ENCODE results near the gene ZNF488.
"Not testable (repeated sequence)": the region's sequence is repeated elsewhere in the genome, so short reads cannot be mapped to it uniquely, and the experiment has no call there.

Gene ZNF488

DNA sequence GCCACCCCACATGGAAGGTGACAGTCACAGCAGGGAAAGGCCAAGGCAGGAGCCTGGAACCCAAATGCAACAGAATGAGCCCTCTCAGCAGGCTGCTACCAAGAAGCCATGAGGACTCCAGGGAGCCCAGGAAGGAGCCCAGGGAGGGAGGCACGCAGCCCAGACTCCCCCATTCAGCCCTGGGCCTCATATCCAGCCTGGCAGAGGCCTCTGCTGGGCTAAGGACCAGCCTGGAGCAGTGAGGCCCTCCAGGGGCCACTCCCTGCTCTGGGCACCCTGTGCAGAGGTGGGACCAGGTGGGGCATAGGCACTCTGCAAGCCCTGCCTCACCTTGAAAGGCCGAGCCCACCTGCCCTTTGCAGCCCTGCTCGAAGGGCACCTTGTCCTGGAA is 25.8 kb upstream of the ZNF488 start:
- DNase-seq (ENCODE audit: low read depth in 2 of 2): no peak

DNA sequence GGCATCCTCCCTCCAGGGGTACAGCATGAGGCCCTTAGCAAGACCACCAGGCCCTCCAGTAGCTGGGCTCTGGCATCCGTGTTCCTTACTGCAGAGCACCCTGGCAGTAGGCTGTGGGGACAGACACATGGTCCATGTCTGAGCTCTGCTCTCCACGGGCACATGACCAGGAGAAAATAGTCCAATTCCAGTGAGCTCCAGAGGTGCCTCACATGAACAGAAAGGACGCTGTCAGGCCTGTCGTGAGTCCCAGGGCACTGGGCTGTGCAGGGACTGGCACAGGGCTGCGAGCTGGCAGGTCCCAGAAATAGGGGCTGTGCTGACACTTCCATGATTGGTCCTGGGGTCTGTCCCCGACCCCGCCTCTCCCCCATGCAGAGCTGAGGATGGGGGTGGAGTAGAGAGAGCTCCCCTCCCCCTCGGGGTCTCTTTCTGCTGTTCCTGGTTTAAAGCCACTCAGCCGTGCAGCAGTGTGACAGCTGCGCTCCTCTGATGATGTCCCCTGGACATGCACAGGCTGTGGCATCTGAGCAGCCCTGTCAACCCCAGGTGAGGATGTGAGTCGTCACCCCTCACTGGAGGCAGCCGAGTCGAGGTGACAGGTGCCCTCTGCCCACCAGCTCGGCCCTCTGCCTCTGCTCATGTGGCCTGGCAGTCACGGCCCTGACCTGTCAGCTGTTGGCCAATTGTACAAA is 25.2 kb upstream of the ZNF488 start:
- no peak for DNase-seq (ENCODE audit: low read depth in 2 of 2)

DNA sequence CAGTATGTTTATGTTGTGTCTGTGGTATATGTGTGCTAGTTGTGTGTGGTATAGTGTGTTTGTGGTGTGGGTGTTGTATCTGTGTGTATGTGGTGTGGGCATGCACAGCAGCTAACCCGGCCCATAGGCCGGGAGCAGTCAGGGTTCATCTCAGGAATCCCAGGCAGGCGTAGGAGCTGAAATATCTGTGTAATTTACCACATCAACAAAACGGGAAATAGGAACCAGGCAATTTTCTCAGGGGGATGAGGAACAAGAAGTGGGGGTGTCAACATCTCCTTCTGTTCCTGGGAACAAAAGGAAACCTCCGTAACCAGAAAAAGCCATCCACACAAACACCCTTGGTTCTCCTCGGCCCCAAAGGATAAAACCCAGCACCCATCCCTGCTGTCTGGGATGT is 24.5 kb upstream of the ZNF488 start:
- DNase-seq (ENCODE audit: low read depth in 2 of 2): no peak

DNA sequence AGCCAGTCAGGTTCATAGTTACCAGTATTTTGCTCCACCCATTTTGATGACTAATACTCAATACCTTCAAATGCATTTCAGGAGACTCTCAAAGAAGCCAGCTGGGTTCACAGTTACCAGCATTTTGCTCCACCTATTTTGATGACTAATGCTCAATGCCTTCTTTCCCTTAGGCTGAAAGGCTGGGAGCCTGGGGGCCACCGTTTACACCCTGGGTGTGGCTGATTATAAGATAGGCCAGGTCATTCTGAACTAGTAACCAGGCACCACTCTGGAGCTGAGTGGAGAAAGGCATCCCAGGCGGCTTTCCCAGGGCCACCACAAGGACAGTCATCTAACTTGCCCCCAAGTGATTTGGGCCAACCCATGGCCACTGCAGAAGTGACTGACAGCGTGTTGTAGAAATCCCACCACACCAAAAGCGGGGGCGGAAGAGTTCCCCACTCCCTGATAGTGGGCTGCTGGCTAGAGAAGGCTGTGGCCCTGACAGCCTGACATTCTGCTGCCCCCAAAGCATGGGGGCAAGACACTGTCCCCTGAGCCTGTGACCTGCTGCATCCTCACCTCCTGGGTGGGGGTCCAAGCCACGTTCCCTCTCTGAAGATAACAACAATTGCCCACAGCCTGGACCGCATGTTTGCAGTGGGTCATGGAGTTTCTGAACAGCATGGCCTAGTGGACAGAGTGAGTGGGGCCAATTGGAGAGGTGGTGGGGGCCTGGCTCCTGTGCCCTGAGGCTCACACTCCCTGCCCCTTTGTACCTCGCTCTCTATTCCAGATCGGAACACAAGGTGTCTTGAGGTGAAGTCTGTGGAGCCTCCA is 23.0 kb upstream of the ZNF488 start:
- no peak for DNase-seq (ENCODE audit: low read depth in 2 of 2)

DNA sequence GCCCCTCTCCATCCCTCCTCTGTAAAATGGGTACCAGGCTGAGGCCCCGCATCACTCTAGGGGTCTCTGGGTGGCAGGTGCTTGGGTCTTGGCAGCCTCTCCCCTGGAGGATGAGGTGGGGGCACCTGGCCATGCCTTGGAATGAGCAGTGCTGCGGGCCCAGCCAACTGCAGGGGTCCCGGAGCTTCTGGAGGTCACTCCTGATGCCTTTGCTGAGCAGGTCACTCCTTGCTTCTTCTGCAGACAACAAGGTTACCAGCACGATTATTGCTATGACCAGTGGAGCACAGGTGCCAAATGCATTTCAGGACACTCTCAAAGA is 22.4 kb upstream of the ZNF488 start:
- DNase-seq (ENCODE audit: low read depth in 2 of 2): no peak

DNA sequence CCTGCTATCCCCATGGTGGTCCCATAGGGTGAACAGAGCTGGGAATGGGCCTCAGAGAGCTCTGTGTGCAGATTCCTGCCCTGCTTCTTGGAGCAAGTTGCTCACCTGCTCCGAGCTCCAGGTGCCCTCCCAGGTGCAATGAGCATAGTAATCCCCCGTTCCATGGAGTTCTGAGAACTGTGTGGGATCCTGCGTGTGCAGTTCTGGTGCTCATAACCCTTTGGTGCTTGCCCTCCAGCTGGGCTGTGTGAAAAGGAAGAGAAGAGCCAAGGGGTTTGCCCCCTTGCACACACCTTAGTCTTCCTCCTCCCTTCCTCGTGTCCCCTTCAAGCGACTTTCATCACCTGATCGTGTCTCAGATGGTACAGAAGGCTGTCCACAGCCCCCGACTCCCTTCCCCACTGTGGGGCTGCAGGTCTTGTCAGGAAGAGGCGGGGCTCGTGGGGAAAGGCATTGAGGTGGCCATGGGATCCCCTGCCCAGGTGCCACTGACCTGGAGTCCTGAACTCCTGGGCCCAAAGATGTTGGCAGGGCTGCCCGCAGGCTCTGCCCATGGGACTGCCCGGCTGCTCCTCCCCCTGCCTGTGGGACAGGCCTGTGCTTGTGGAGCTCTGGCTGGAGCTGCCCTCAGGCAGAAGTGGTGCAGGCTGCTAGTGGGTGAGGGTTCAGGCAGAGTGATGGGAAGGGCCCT is 21.9 kb upstream of the ZNF488 start:
- DNase-seq (ENCODE audit: low read depth in 2 of 2): no peak

- DNase-seq (ENCODE audit: low read depth in 2 of 2): no peak
Observed at GRCh38 chr10:47404937-47405336, 20.8 kb upstream of the ZNF488 start.

DNA sequence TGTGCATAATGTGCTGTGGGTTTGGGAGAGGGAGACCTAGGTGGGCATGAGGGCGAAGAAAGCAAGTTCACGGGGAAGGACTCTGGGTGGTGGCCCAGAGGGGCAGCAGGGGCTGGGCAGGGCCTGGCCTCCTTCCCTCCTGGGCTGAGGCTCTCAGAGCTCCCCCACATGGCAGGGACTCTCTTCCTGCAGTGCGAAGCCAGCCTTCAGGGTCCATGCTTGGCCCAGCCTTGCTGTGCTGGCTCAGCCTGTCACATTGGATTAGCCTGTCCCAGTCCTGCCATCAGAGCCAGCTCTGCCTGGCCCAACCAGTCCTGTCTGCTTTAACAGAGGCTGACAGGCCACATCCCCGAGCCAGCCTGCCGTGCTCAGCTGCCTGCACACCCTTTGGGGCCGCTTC is 20.4 kb upstream of the ZNF488 start:
- DNase-seq (ENCODE audit: low read depth in 2 of 2): no peak

GRCh38 chr10:47403446-47404318 is 19.6 kb upstream of the ZNF488 start:
- no peak for DNase-seq (ENCODE audit: low read depth in 2 of 2)

GRCh38 chr10:47402641-47403301 is 18.7 kb upstream of the ZNF488 start:
- DNase-seq (ENCODE audit: low read depth in 2 of 2): peak; percentile 74 to 78

- no peak for DNase-seq (ENCODE audit: low read depth in 2 of 2)
Observed at GRCh38 chr10:47401874-47402640, 18.0 kb upstream of the ZNF488 start.

- DNase-seq (ENCODE audit: low read depth in 2 of 2): no peak
Observed at GRCh38 chr10:47401210-47401609, 17.1 kb upstream of the ZNF488 start.

- no peak for DNase-seq (ENCODE audit: low read depth in 2 of 2)
Observed at GRCh38 chr10:47400786-47401185, 16.7 kb upstream of the ZNF488 start.

GRCh38 chr10:47400251-47400650 is 16.2 kb upstream of the ZNF488 start:
- no peak for DNase-seq (ENCODE audit: low read depth in 2 of 2)

- no peak for DNase-seq (ENCODE audit: low read depth in 2 of 2)
Observed at GRCh38 chr10:47397256-47397655, 13.2 kb upstream of the ZNF488 start.

DNA sequence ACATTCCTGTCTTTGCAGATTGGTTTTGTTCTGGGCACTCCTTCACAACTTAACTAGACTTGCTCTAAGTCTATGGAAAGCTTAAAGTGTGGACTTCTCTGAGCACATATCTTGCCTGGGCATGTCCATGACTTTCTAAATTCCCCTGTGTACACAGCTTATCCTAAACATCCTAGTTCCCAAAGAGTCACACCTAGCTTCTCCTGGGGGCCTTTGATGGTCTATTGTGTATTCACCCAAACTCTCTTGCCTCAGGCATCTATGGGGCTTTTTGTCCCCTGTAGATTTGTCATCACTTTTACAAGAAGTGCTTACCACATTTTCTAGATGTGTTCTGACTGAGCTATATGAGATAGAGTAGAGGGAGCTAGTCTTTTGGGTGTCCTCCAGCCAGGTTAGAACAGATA is 12.2 kb upstream of the ZNF488 start:
- DNase-seq (ENCODE audit: low read depth in 2 of 2): no peak

- DNase-seq (ENCODE audit: low read depth in 2 of 2): no peak
Observed at GRCh38 chr10:47389619-47390018, 5.5 kb upstream of the ZNF488 start.

GRCh38 chr10:47388879-47389278 is 4.8 kb upstream of the ZNF488 start:
- DNase-seq (ENCODE audit: low read depth in 2 of 2): no peak

- not testable (repeated sequence) for DNase-seq (ENCODE audit: low read depth in 2 of 2)
Observed at GRCh38 chr10:47386104-47386503, 2.0 kb upstream of the ZNF488 start.

DNA sequence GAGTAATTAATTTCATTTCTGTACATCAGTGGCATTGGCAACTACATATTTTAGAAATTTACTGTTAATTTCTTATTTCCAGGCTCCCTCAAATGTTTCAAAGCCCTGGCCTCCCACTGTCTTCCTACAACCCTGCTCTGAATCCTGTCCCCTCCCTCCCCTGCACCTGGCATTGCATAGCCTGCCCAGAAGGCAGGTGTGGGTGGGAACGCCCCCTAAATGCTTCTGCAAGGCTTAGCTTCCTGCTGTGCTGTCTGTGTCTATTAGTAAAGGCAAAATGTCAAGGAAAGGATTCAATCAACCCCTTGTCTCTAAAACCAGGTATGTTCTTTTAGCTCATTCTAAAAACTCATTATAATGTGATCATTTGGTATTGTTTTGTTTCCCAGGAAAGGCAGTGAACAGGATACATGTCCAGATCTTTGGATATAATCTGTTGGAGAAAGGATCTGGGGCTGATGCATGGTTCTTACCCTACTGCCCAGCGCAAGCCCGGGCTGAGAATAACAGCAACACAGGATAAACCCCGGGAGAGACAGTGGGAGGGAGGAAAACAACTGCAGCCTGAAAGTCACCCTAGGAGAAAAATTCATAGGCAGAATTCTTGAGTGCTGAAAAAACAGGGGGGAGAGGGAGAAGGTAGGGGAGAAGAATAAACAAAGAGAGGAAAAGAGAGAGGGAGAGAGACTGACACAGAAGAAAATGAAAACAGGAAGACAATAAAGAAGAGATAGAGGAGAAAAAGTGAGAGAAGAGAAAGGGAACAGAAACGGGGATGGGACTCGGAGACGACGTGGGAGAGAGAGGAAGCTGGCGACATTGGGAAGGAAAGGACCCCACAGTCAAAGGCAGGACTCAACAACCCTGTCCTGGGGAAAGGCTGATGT is 589 bp downstream of the ZNF488 start:
- no peak for DNase-seq (ENCODE audit: low read depth in 2 of 2)

Measured in fibroblast of skin of left biceps (primary cell).